Neural cell (in vitro differentiated cells): Measurements from ENCODE around the gene GPANK1. TPM values are rescaled to one million over a fixed set of nuclear protein-coding genes. Genes with fewer than 3 reads are reported as not detected.

Source experiments
- H2AFZ ChIP-seq: fragments of 200-600, 300-800 bp; sonication (generic), shearing (Covaris generic); 2 replicates; pipeline ENCODE4 v1.6.0; 2014; ENCODE audit warnings: low read depth, mild to moderate bottlenecking, antibody characterized with exemption, low read length, moderate library complexity
- H3F3A ChIP-seq: fragments of 200-600 bp; shearing (Covaris generic); 2 replicates; pipeline ENCODE4 v1.6.1; 2016; ENCODE audit warnings: mild to moderate bottlenecking, moderate library complexity, mixed read lengths, antibody characterized with exemption, low read length; ENCODE audit not compliant: insufficient read depth, poor library complexity, severe bottlenecking
- H3K27ac ChIP-seq: fragments of 200-600, 300-800 bp; sonication (generic), shearing (Covaris generic); 2 replicates; pipeline ENCODE4 v1.5.1; 2014; ENCODE audit warnings: mild to moderate bottlenecking, low read length, moderate library complexity
- H3K27me3 ChIP-seq: fragments of 300-800, 200-600 bp; sonication (generic), shearing (Covaris generic); 2 replicates; pipeline ENCODE4 v1.6.0; 2014; ENCODE audit warnings: mild to moderate bottlenecking, low read depth, low read length, moderate library complexity; ENCODE audit not compliant: insufficient read depth
- H3K36me3 ChIP-seq: fragments of 300-800, 200-600 bp; sonication (generic), shearing (Covaris generic); 2 replicates; pipeline ENCODE4 v1.5.1; 2014; ENCODE audit warnings: mild to moderate bottlenecking, antibody characterized with exemption, low read length, moderate library complexity; ENCODE audit not compliant: insufficient read depth
- H3K4me2 ChIP-seq: fragments of 300-800, 200-600 bp; sonication (generic), shearing (Covaris generic); 2 replicates; pipeline ENCODE4 v1.6.0; 2014; ENCODE audit warnings: mild to moderate bottlenecking, low read length
- H3K4me3 ChIP-seq: fragments of 300-800, 200-600 bp; sonication (generic), shearing (Covaris generic); 2 replicates; pipeline ENCODE4 v1.5.1; 2014; ENCODE audit warnings: mild to moderate bottlenecking, low read length, moderate library complexity
- H3K79me2 ChIP-seq: fragments of 200-600 bp; shearing (Covaris generic); replicated peaks from 2 replicates; pipeline ENCODE4 v1.6.0; 2014; ENCODE audit warnings: mild to moderate bottlenecking, low read length, moderate library complexity; ENCODE audit not compliant: insufficient read depth
- H3K9ac ChIP-seq: fragments of 300-800, 200-600 bp; sonication (generic), shearing (Covaris generic); 2 replicates; pipeline ENCODE4 v1.6.1; 2016; ENCODE audit warnings: mild to moderate bottlenecking, low read length, mixed read lengths
- H3K9me2 ChIP-seq: fragments of 200-600 bp; shearing (Covaris generic); 2 replicates; pipeline ENCODE4 v1.6.1; 2016; ENCODE audit warnings: mild to moderate bottlenecking, low read length, mixed read lengths; ENCODE audit not compliant: insufficient read depth
- H3K9me3 ChIP-seq: fragments of 200-600, 300-800 bp; sonication (generic), shearing (Covaris generic); 2 replicates; pipeline ENCODE4 v1.6.1; 2016; ENCODE audit warnings: mild to moderate bottlenecking, mixed run types, low read length, moderate library complexity, mixed read lengths
- H4K20me1 ChIP-seq: fragments of 200-600 bp; shearing (Covaris generic); 2 replicates; pipeline ENCODE4 v1.6.1; 2016; ENCODE audit warnings: mild to moderate bottlenecking, mixed run types; ENCODE audit not compliant: insufficient read depth
- EP300 ChIP-seq: fragments of 450-650 bp; conservative IDR thresholded peaks from 2 replicates; pipeline ENCODE4 v1.6.1; 2014; ENCODE audit warnings: antibody characterized with exemption, mild to moderate bottlenecking, moderate library complexity; ENCODE audit not compliant: poor library complexity, severe bottlenecking
- EZH2 ChIP-seq: fragments of 200-600, 300-800 bp; shearing (Covaris generic), sonication (generic); IDR thresholded peaks from 2 replicates; pipeline ENCODE4 v1.6.1; 2014; ENCODE audit warnings: antibody characterized with exemption, low read length, borderline replicate concordance, mild to moderate bottlenecking; ENCODE audit not compliant: insufficient read depth, poor library complexity, severe bottlenecking
- MXI1 ChIP-seq: fragments of 450-650 bp; conservative IDR thresholded peaks from 2 replicates; pipeline ENCODE4 v1.6.1; 2014; ENCODE audit warnings: antibody characterized with exemption, mild to moderate bottlenecking; ENCODE audit not compliant: poor library complexity, severe bottlenecking
- POLR2AphosphoS5 ChIP-seq: IDR thresholded peaks from 2 replicates; pipeline ENCODE4 v1.6.1; 2012
- RAD21 ChIP-seq: fragments of 450-650 bp; conservative IDR thresholded peaks from 2 replicates; pipeline ENCODE4 v1.6.1; 2014; ENCODE audit warnings: antibody characterized with exemption, mild to moderate bottlenecking, moderate library complexity
- SMC3 ChIP-seq: fragments of 450-650 bp; conservative IDR thresholded peaks from 2 replicates; pipeline ENCODE4 v1.6.1; 2014; ENCODE audit warnings: antibody characterized with exemption, mild to moderate bottlenecking, moderate library complexity; ENCODE audit not compliant: poor library complexity
- TAF1 ChIP-seq: IDR thresholded peaks from 2 replicates; pipeline ENCODE4 v1.6.1; 2012; ENCODE audit warnings: low read depth
- polyA plus RNA-seq: library from polyadenylated mRNA; depleted of rRNA; stranded (reverse); fragments of >200 nt; gene quantifications from 2 replicates; pipeline ENCODE4 v1.2.3, GENCODE V29; 2014
- TF ChIP-seq, protein P1 (sequence below): IDR thresholded peaks from 2 replicates; pipeline ENCODE4 v1.6.1; 2012; ENCODE audit warnings: borderline replicate concordance
- TF ChIP-seq, protein P2 (sequence below): fragments of 450-650 bp; IDR thresholded peaks from 2 replicates; pipeline ENCODE4 v1.5.1; 2014; ENCODE audit warnings: antibody characterized with exemption, mild to moderate bottlenecking, moderate library complexity; ENCODE audit not compliant: poor library complexity, severe bottlenecking

The GPANK1 gene
- polyA plus RNA-seq, 1 donor from 2014 or later = 18.4 TPM

DNA sequence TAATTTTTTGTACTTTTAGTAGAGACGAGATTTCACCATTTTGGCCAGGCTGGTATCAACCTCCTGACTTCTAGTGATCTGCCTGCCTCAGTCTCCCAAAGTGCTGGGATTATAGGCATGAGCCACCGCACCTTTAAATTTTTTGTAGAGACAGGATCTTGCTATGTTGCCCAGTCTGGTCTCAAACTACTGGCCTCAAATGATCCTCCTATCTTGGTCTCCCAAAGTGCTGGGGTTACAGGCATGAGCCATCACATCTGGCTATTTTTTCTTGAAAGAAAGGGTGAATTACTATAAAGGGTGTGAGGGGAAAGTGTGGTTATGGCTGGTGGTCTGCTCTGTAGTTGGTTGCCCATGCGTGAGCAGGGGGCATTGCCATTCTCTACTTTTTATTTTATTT, 43.4 kb upstream of the GPANK1 start:
- Histone ChIP-seq H3K9ac (no peak overlapping the region), H3K79me2 (no peaks in the 10 kb centered on the region), H3F3A (no peaks in the 10 kb centered on the region), H3K4me3 (no peak overlapping the region), H3K36me3 (no peaks in the 10 kb centered on the region), H4K20me1 (no peaks in the 10 kb centered on the region), H3K9me2 (no peaks in the 10 kb centered on the region), H3K27ac (no peak overlapping the region), H3K4me2 (no peak overlapping the region), H3K27me3 (no peaks in the 10 kb centered on the region), H3K9me3 (no peaks in the 10 kb centered on the region), H2AFZ (no peak overlapping the region)
- no peak for TF ChIP-seq EZH2
- TF ChIP-seq MXI1 = no peak

DNA sequence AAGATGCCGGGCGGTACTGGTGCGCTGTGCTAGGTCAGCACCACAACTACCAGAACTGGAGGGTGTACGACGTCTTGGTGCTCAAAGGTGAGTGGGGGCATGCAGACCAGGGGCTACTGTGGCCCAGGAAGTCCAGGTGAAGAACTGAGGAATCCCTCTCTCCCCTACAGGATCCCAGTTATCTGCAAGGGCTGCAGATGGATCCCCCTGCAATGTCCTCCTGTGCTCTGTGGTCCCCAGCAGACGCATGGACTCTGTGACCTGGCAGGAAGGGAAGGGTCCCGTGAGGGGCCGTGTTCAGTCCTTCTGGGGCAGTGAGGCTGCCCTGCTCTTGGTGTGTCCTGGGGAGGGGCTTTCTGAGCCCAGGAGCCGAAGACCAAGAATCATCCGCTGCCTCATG, 42.9 kb upstream of the GPANK1 start:
- TF ChIP-seq, protein P1, sequence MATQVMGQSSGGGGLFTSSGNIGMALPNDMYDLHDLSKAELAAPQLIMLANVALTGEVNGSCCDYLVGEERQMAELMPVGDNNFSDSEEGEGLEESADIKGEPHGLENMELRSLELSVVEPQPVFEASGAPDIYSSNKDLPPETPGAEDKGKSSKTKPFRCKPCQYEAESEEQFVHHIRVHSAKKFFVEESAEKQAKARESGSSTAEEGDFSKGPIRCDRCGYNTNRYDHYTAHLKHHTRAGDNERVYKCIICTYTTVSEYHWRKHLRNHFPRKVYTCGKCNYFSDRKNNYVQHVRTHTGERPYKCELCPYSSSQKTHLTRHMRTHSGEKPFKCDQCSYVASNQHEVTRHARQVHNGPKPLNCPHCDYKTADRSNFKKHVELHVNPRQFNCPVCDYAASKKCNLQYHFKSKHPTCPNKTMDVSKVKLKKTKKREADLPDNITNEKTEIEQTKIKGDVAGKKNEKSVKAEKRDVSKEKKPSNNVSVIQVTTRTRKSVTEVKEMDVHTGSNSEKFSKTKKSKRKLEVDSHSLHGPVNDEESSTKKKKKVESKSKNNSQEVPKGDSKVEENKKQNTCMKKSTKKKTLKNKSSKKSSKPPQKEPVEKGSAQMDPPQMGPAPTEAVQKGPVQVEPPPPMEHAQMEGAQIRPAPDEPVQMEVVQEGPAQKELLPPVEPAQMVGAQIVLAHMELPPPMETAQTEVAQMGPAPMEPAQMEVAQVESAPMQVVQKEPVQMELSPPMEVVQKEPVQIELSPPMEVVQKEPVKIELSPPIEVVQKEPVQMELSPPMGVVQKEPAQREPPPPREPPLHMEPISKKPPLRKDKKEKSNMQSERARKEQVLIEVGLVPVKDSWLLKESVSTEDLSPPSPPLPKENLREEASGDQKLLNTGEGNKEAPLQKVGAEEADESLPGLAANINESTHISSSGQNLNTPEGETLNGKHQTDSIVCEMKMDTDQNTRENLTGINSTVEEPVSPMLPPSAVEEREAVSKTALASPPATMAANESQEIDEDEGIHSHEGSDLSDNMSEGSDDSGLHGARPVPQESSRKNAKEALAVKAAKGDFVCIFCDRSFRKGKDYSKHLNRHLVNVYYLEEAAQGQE = no peak
- TF ChIP-seq RAD21 (no peak), TAF1 (no peak), POLR2AphosphoS5 (no peak), EP300 (no peak), EZH2 (no peak), MXI1 (no peak)
- H3K36me3 ChIP-seq = no peaks in the 10 kb centered on the region
- no peaks in the 10 kb centered on the region for H3K9me2 ChIP-seq
- no peaks in the 10 kb centered on the region for H4K20me1 ChIP-seq
- H3K27ac ChIP-seq = no peak overlapping the region
- H3K27me3 ChIP-seq = no peaks in the 10 kb centered on the region
- H2AFZ ChIP-seq = no peak overlapping the region
- H3K4me3 ChIP-seq = no peak overlapping the region
- no peaks in the 10 kb centered on the region for H3F3A ChIP-seq
- peaks cover 1% of the 10 kb centered on the region for H3K79me2 ChIP-seq
- H3K9me3 ChIP-seq = no peaks in the 10 kb centered on the region
- H3K9ac ChIP-seq = no peak overlapping the region
- no peak overlapping the region for H3K4me2 ChIP-seq

DNA sequence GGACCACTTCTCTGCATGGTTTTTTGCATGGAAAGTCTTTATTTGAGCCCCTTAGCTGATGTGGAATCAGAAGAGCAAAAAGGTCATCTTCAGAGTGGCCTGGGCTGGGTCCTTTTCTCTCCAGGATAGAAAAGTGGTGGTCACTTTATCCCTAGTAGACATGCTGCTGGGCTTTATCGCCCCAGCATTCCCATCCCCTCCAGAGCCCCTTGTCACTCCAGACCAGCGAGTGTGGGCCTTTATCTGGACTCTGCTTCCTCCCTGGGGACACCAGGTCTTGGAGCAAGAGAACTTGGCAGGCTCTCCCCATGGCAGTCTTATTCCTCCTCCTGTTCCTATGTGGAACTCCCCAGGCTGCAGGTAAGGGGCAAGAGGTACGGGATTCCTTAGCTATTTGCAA, 41.8 kb upstream of the GPANK1 start, which contains the start of gene LY6G6F:
LY6G6F (plus strand) TSS at position 268 of the 400 bp plus-strand sequence; CDS start at position 309, 41 bp downstream.
- Histone ChIP-seq H3K27ac (no peak within 1 kb of the TSS), H3K79me2 (peaks cover 12% of the 10 kb centered on the region), H3K36me3 (no peaks in the 10 kb centered on the region), H2AFZ (no peak within 1 kb of the TSS), H3K9me3 (no peaks in the 10 kb centered on the region), H3K4me2 (no peak within 1 kb of the TSS), H4K20me1 (no peaks in the 10 kb centered on the region), H3K9me2 (no peaks in the 10 kb centered on the region), H3K27me3 (no peaks in the 10 kb centered on the region), H3K9ac (no peak within 1 kb of the TSS), H3F3A (no peaks in the 10 kb centered on the region), H3K4me3 (no peak within 1 kb of the TSS)
- TF ChIP-seq TAF1 (no peak), POLR2AphosphoS5 (no peak), SMC3 (no peak), RAD21 (no peak), EZH2 (no peak), MXI1 (no peak), EP300 (no peak)
- TF ChIP-seq, protein P1 = no peak
- TF ChIP-seq, protein P2, sequence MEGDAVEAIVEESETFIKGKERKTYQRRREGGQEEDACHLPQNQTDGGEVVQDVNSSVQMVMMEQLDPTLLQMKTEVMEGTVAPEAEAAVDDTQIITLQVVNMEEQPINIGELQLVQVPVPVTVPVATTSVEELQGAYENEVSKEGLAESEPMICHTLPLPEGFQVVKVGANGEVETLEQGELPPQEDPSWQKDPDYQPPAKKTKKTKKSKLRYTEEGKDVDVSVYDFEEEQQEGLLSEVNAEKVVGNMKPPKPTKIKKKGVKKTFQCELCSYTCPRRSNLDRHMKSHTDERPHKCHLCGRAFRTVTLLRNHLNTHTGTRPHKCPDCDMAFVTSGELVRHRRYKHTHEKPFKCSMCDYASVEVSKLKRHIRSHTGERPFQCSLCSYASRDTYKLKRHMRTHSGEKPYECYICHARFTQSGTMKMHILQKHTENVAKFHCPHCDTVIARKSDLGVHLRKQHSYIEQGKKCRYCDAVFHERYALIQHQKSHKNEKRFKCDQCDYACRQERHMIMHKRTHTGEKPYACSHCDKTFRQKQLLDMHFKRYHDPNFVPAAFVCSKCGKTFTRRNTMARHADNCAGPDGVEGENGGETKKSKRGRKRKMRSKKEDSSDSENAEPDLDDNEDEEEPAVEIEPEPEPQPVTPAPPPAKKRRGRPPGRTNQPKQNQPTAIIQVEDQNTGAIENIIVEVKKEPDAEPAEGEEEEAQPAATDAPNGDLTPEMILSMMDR = no peak
